ENCODE results near the gene NPIPA5. TPM values are rescaled to one million over a fixed set of nuclear protein-coding genes. Genes with fewer than 3 reads are reported as not detected.
A peak's percentile ranks its signal among the peaks of the same experiment; 100 is the strongest.
"Not testable (repeated sequence)": the region's sequence is repeated elsewhere in the genome, so short reads cannot be mapped to it uniquely, and the experiment has no call there.

The NPIPA5 gene
- total RNA-seq, 1 donor from 2014 or later: 10.3 TPM

DNA sequence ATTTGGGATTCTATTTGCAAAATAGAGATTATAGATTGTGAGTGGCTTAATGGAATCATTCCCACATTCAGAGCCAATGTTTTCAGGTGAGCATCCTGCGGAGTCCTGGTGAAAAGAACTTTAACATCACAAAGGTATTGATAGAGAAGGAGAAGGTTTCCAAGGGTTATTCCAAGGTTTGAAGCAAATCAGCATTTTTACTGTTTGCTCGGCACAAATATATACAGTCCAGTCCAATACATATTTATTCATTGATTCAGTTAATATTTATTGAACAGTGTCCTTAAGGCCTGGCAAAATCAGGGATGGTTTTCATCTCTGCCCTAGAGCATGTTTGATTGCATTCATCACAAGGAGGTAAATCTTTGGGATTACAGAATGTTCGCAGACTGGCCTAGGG, 23.9 kb upstream of the NPIPA5 start:
- no peaks in the 10 kb centered on the region for H3K36me3 Mint-ChIP-seq
- no peak overlapping the region for H3K4me3 Mint-ChIP-seq
- DNase-seq (ENCODE audit: low spot score in 2 of 2, unreplicated experiment in 2 of 2): no peak
- H3K4me1 Mint-ChIP-seq: no peaks in the 10 kb centered on the region
- no peak overlapping the region for H3K27ac Mint-ChIP-seq
- TF ChIP-seq, protein P1, sequence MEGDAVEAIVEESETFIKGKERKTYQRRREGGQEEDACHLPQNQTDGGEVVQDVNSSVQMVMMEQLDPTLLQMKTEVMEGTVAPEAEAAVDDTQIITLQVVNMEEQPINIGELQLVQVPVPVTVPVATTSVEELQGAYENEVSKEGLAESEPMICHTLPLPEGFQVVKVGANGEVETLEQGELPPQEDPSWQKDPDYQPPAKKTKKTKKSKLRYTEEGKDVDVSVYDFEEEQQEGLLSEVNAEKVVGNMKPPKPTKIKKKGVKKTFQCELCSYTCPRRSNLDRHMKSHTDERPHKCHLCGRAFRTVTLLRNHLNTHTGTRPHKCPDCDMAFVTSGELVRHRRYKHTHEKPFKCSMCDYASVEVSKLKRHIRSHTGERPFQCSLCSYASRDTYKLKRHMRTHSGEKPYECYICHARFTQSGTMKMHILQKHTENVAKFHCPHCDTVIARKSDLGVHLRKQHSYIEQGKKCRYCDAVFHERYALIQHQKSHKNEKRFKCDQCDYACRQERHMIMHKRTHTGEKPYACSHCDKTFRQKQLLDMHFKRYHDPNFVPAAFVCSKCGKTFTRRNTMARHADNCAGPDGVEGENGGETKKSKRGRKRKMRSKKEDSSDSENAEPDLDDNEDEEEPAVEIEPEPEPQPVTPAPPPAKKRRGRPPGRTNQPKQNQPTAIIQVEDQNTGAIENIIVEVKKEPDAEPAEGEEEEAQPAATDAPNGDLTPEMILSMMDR (IDR thresholded peaks at IDR 0.05; ENCODE audit: unreplicated experiment): no peak
- H3K27me3 Mint-ChIP-seq (ENCODE audit: low read depth): no peaks in the 10 kb centered on the region
- H3K9me3 Mint-ChIP-seq: no peaks in the 10 kb centered on the region

DNA sequence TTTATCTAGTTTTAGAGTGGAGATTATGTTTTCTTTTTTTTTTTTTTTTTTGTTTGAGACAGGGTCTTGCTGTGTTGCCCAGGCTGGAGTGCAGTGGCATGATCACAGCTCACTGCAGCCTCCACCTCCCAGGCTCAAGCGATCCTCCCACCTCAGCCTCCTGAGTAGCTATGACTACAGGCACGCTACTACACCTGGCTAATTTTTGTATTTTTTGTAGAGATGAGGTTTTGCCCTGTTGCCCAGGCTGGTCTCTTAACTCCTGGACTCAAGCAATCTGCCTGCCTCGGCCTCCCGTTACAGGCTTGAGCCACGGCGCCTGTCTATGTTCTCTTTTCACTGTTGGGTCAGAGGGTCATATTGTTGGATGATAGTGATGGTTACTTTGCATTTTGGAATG, 22.2 kb upstream of the NPIPA5 start:
- not testable (repeated sequence) for H3K4me1 Mint-ChIP-seq; DNase-seq (ENCODE audit: low spot score in 2 of 2, unreplicated experiment in 2 of 2); H3K27me3 Mint-ChIP-seq (ENCODE audit: low read depth); H3K9me3 Mint-ChIP-seq; H3K36me3 Mint-ChIP-seq; H3K27ac Mint-ChIP-seq; H3K4me3 Mint-ChIP-seq

GRCh38 chr16:15399317-15399716, 21.2 kb upstream of the NPIPA5 start:
- TF ChIP-seq, protein P1 (IDR thresholded peaks at IDR 0.05; ENCODE audit: unreplicated experiment): no peak
- Mint-ChIP-seq H3K36me3 (no peaks in the 10 kb centered on the region), H3K27ac (no peak overlapping the region), H3K27me3 (ENCODE audit: low read depth) (peaks cover 12% of the 10 kb centered on the region), H3K9me3 (no peaks in the 10 kb centered on the region), H3K4me3 (no peak overlapping the region), H3K4me1 (peaks cover 2% of the 10 kb centered on the region)
- no peak for DNase-seq (ENCODE audit: low spot score in 2 of 2, unreplicated experiment in 2 of 2)

- Mint-ChIP-seq H3K27ac (no peak overlapping the region), H3K4me1 (peaks cover 2% of the 10 kb centered on the region), H3K9me3 (no peaks in the 10 kb centered on the region), H3K4me3 (no peak overlapping the region), H3K36me3 (no peaks in the 10 kb centered on the region), H3K27me3 (ENCODE audit: low read depth) (peaks cover 13% of the 10 kb centered on the region)
- DNase-seq (ENCODE audit: low spot score in 2 of 2, unreplicated experiment in 2 of 2): no peak
- TF ChIP-seq, protein P1 (IDR thresholded peaks at IDR 0.05; ENCODE audit: unreplicated experiment): no peak
Observed at GRCh38 chr16:15398618-15399316, 20.7 kb upstream of the NPIPA5 start.

GRCh38 chr16:15396948-15397594, 19.0 kb upstream of the NPIPA5 start:
- Mint-ChIP-seq H3K27me3 (ENCODE audit: low read depth) (peaks cover 13% of the 10 kb centered on the region), H3K36me3 (no peaks in the 10 kb centered on the region), H3K9me3 (no peaks in the 10 kb centered on the region), H3K27ac (no peak overlapping the region), H3K4me3 (peak overlapping the region; percentile 65), H3K4me1 (peaks cover 2% of the 10 kb centered on the region)
- TF ChIP-seq, protein P1 (IDR thresholded peaks at IDR 0.05; ENCODE audit: unreplicated experiment): no peak
- DNase-seq (ENCODE audit: low spot score in 2 of 2, unreplicated experiment in 2 of 2): no peak

GRCh38 chr16:15396509-15396829, 18.4 kb upstream of the NPIPA5 start:
- not testable (repeated sequence) for H3K9me3 Mint-ChIP-seq; H3K4me1 Mint-ChIP-seq; H3K27ac Mint-ChIP-seq; DNase-seq (ENCODE audit: low spot score in 2 of 2, unreplicated experiment in 2 of 2); H3K36me3 Mint-ChIP-seq
- Mint-ChIP-seq H3K27me3 (ENCODE audit: low read depth) (peaks cover 13% of the 10 kb centered on the region), H3K4me3 (peak overlapping the region; percentile 65)

DNA sequence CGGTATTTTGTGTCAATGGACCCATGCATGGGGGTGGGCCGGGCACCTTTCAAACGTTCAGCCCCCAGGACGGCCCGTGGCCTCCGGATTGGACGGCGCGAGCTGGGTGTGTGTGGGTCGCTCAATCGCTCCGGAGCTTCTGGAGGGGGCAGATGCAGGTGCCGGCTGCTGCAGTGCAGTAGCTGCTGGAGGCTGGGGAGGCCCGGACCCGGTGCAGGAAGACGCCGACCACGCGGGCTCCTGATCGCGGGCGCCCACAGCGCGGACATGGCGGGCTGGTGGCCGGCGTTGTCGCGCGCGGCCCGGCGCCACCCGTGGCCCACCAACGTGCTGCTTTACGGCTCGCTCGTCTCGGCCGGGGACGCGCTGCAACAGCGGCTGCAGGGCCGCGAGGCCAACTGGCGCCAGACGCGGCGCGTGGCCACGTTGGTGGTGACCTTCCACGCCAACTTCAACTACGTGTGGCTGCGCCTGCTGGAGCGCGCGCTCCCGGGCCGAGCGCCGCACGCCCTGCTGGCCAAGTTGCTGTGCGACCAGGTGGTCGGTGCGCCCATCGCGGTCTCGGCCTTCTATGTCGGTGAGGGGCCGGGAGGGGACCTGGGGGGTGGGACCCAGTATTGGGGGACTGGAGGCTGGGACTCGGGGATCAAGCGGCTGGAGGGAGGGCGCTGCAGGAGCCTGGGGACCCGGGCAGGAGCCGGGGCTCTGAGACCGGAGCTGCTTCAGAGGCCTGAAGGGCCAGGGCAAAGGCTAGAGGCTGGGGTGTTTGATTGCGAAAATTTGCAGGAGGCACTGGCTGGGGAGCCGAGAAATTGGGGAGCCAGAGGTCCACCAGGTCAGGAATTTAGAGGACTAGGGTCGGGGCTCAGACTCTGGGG, 17.8 kb upstream of the NPIPA5 start, which contains the start of gene MPV17L:
Gene MPV17L, plus strand, starts transcription at position 124 of the 878 bp plus-strand sequence. Its CDS starts 144 bp downstream, at position 268.
- Mint-ChIP-seq H3K27me3 (ENCODE audit: low read depth) (peaks cover 13% of the 10 kb centered on the region), H3K4me3 (peak within 1 kb of the TSS; percentile 66)
- peak; percentile 23 to 46 for DNase-seq (ENCODE audit: low spot score in 2 of 2, unreplicated experiment in 2 of 2)
- H3K36me3 Mint-ChIP-seq, H3K27ac Mint-ChIP-seq, H3K9me3 Mint-ChIP-seq, H3K4me1 Mint-ChIP-seq: not testable (repeated sequence)

DNA sequence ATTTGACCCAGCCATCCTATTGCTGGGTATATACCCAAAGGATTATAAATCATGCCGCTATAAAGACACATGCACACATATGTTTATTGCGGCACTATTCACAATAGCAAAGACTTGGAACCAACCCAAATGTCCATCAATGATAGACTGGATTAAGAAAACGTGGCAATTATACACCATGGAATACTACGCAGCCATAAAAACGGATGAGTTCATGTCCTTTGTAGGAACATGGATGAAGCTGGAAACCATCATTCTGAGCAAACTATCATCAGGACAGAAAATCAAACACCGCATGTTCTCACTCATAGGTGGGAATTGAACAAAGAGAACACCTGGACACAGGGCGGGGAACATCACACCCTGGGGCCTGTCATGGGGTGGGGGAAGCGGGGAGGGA, 14.9 kb upstream of the NPIPA5 start:
- H3K4me1 Mint-ChIP-seq; DNase-seq (ENCODE audit: low spot score in 2 of 2, unreplicated experiment in 2 of 2); H3K36me3 Mint-ChIP-seq; H3K9me3 Mint-ChIP-seq; H3K4me3 Mint-ChIP-seq; H3K27ac Mint-ChIP-seq: not testable (repeated sequence)
- H3K27me3 Mint-ChIP-seq (ENCODE audit: low read depth): peaks cover 13% of the 10 kb centered on the region

GRCh38 chr16:15389916-15390315, 11.8 kb upstream of the NPIPA5 start:
- H3K4me1 Mint-ChIP-seq; H3K27ac Mint-ChIP-seq; H3K27me3 Mint-ChIP-seq (ENCODE audit: low read depth); H3K36me3 Mint-ChIP-seq; H3K9me3 Mint-ChIP-seq; DNase-seq (ENCODE audit: low spot score in 2 of 2, unreplicated experiment in 2 of 2); H3K4me3 Mint-ChIP-seq: not testable (repeated sequence)
